Prostate gland (tissue), 2 donors: ENCODE data around the gene FBLN5.

Source experiments
- POLR2AphosphoS5 ChIP-seq: sonication (generic); formaldehyde crosslinking; IDR thresholded peaks from one replicate; pipeline ENCODE4 v1.6.1; 2017; ENCODE audit warnings: antibody characterized with exemption
- TF ChIP-seq, protein P1 (sequence below), 4 experiments: fragments of 200-600 bp in 2 of 4; fragments of 450-650 bp in 2 of 4; sonication (generic) in 2 of 4; IDR thresholded peaks; 1 replicate in 3 of 4; 2 replicates in 1 of 4; pipeline ENCODE4 v1.5.1; 2016 to 2019; ENCODE audit warnings: antibody characterized with exemption in 4 of 4, mild to moderate bottlenecking in 2 of 4, moderate library complexity in 2 of 4

DNA sequence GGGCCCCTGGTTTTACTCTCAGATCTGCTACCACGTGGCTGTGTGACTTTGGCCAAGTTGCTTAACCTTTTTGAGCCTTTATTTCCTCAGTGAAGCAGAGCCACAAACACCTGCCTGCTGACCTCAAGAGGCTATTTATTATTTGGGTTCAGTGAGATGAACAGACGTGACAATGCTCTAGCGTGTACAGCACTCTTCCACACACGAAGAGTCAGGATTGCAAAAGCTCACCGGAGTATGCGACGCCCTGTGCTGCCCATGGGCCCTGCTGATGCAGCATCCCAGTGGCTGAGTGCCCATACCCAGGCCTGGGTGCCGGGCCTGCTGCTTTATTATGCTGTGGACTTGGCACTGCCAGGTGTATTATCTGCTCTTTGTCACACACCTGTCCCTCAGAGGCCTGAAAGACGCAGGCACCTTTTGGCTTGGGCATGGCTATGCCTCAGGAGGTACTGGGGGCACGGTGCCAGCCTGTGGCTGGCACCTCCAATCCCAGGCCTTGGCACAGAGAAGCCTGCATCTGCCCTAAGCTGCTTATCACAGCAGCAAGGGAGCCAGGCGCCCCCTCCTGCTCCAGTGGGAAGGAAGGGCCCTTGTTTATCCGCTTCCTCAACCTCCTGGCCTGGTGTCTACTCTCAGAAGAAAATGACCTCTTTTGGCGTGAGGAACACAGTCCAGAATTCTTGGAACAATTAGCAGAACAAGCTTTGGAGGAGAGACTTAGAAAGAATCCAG is 57.9 kb downstream of the FBLN5 start:
- TF ChIP-seq, protein P1, sequence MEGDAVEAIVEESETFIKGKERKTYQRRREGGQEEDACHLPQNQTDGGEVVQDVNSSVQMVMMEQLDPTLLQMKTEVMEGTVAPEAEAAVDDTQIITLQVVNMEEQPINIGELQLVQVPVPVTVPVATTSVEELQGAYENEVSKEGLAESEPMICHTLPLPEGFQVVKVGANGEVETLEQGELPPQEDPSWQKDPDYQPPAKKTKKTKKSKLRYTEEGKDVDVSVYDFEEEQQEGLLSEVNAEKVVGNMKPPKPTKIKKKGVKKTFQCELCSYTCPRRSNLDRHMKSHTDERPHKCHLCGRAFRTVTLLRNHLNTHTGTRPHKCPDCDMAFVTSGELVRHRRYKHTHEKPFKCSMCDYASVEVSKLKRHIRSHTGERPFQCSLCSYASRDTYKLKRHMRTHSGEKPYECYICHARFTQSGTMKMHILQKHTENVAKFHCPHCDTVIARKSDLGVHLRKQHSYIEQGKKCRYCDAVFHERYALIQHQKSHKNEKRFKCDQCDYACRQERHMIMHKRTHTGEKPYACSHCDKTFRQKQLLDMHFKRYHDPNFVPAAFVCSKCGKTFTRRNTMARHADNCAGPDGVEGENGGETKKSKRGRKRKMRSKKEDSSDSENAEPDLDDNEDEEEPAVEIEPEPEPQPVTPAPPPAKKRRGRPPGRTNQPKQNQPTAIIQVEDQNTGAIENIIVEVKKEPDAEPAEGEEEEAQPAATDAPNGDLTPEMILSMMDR (IDR thresholded peaks at IDR 0.05): no peak
- TF ChIP-seq POLR2AphosphoS5: peak; percentile 37
